ENCODE measurements around the gene KIR3DL3.
"Not testable (repeated sequence)": the region's sequence is repeated elsewhere in the genome, so short reads cannot be mapped to it uniquely, and the experiment has no call there.

DNA sequence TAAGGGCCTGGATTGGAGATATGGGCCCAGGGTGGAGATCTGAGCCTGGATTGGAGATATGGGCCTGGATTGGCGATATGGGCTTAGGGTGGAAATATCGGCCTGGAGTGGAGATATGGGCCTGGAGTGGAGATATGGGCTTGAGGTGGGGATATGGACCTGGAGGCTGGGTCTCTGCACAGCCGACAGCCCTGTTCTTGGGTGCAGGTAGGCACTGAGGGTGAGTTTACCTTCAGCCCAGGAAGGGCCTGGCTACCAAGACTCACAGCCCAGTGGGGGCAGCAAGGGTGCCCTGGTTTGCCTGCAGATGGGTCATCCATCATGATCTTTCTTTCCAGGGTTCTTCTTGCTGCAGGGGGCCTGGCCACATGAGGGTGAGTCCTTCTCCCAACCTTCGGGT lies 46.3 kb downstream of the KIR3DL3 start:
- not testable (repeated sequence) for TF ChIP-seq EZH2 (IDR thresholded peaks at IDR 0.05; ENCODE audit: borderline replicate concordance, low read length)
- TF ChIP-seq, protein P1, sequence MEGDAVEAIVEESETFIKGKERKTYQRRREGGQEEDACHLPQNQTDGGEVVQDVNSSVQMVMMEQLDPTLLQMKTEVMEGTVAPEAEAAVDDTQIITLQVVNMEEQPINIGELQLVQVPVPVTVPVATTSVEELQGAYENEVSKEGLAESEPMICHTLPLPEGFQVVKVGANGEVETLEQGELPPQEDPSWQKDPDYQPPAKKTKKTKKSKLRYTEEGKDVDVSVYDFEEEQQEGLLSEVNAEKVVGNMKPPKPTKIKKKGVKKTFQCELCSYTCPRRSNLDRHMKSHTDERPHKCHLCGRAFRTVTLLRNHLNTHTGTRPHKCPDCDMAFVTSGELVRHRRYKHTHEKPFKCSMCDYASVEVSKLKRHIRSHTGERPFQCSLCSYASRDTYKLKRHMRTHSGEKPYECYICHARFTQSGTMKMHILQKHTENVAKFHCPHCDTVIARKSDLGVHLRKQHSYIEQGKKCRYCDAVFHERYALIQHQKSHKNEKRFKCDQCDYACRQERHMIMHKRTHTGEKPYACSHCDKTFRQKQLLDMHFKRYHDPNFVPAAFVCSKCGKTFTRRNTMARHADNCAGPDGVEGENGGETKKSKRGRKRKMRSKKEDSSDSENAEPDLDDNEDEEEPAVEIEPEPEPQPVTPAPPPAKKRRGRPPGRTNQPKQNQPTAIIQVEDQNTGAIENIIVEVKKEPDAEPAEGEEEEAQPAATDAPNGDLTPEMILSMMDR (IDR thresholded peaks at IDR 0.05; ENCODE audit: low read length) = not testable (repeated sequence)
